NCI-H1694 (cell line): ENCODE measurements around the gene FXYD7.
"Not testable (repeated sequence)": the region's sequence is repeated elsewhere in the genome, so short reads cannot be mapped to it uniquely, and the experiment has no call there.

ENCODE experiments used
- DNase-seq: peaks from one replicate; lab custom pipeline; 2025; lab: John Stamatoyannopoulos, UW

The FXYD7 gene

GRCh38 chr19:35144600-35145436 lies 1.8 kb downstream of the FXYD7 start:
- DNase-seq = no peak

GRCh38 chr19:35146746-35147459 lies 3.8 kb downstream of the FXYD7 start:
- DNase-seq = no peak

GRCh38 chr19:35149463-35149862 lies 6.4 kb downstream of the FXYD7 start:
- DNase-seq = no peak

- no peak for DNase-seq
Measured at GRCh38 chr19:35150445-35150844, 7.4 kb downstream of the FXYD7 start.

- no peak for DNase-seq
Measured at GRCh38 chr19:35151273-35152065, 8.4 kb downstream of the FXYD7 start.

- not testable (repeated sequence) for DNase-seq
Measured at GRCh38 chr19:35153129-35153522, 10.1 kb downstream of the FXYD7 start.

- no peak for DNase-seq
Measured at GRCh38 chr19:35153701-35154524, 10.9 kb downstream of the FXYD7 start.

- DNase-seq = no peak
Measured at GRCh38 chr19:35154525-35155406, 11.7 kb downstream of the FXYD7 start, which contains the start of gene FXYD5. Gene FXYD5 (plus strand): TSS chr19:35154735. CDS start chr19:35155551, 816 bp downstream.

GRCh38 chr19:35155441-35155840 lies 12.4 kb downstream of the FXYD7 start:
- DNase-seq = no peak

GRCh38 chr19:35155981-35156672 lies 13.1 kb downstream of the FXYD7 start:
- DNase-seq = no peak

GRCh38 chr19:35156673-35157014 lies 13.6 kb downstream of the FXYD7 start:
- no peak for DNase-seq

- no peak for DNase-seq
Measured at GRCh38 chr19:35157431-35157830, 14.4 kb downstream of the FXYD7 start.

- DNase-seq = no peak
Measured at GRCh38 chr19:35159606-35160005, 16.6 kb downstream of the FXYD7 start.

GRCh38 chr19:35160629-35161433 lies 17.8 kb downstream of the FXYD7 start:
- DNase-seq = no peak

GRCh38 chr19:35161434-35161743 lies 18.3 kb downstream of the FXYD7 start:
- no peak for DNase-seq

- DNase-seq = no peak
Measured at GRCh38 chr19:35162471-35163326, 19.6 kb downstream of the FXYD7 start.

GRCh38 chr19:35164418-35164817 lies 21.4 kb downstream of the FXYD7 start:
- no peak for DNase-seq
